ENCODE data around the gene PRR14.

DNA sequence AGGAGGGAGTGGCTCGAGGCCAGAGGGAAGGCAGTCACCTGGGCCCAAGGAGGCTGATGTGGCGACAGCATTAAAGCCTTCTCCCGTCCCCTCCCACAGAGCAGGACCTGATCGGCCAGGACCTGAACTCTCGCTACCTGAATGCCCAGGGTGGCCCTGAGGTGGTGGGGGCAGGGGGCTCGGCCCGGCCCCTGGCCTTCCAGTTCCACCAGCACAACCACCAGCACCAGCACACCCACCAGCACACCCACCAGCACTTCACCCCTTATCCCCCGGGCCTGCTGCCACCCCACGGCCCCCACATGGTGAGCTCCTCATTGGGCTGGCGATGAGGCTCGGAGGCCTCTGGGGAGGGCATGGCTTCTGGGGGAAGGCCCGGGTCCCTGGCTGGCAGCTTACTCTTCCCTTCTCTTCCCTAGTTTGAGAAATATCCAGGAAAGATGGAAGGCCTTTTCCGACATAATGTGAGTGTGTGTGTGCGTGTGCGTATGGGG, 13.9 kb downstream of the PRR14 start:
- TF ChIP-seq, protein P1, sequence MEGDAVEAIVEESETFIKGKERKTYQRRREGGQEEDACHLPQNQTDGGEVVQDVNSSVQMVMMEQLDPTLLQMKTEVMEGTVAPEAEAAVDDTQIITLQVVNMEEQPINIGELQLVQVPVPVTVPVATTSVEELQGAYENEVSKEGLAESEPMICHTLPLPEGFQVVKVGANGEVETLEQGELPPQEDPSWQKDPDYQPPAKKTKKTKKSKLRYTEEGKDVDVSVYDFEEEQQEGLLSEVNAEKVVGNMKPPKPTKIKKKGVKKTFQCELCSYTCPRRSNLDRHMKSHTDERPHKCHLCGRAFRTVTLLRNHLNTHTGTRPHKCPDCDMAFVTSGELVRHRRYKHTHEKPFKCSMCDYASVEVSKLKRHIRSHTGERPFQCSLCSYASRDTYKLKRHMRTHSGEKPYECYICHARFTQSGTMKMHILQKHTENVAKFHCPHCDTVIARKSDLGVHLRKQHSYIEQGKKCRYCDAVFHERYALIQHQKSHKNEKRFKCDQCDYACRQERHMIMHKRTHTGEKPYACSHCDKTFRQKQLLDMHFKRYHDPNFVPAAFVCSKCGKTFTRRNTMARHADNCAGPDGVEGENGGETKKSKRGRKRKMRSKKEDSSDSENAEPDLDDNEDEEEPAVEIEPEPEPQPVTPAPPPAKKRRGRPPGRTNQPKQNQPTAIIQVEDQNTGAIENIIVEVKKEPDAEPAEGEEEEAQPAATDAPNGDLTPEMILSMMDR (IDR thresholded peaks at IDR 0.05) = no peak
- TF ChIP-seq POLR2A (IDR thresholded peaks at IDR 0.05) = no peak

Measured in uterus (tissue), 2 donors.